Sigmoid colon (tissue), 7 donors: ENCODE data around the gene RUSC1. TPM values are rescaled to one million over a fixed set of nuclear protein-coding genes. Genes with fewer than 3 reads are reported as not detected.
A peak's percentile ranks its signal among the peaks of the same experiment; 100 is the strongest.

Experiments
- DNase-seq: peaks from one replicate; pipeline ENCODE4 v3.0.0-alpha.2; 2019
- H3K27ac ChIP-seq, 4 donors: fragments of 200-600 bp; sonication (generic); one replicate each; pipeline ENCODE4 v1.5.1; 2016 to 2019; ENCODE audit warnings: mild to moderate bottlenecking in 1 of 4
- H3K27me3 ChIP-seq, 3 donors: fragments of 200-600 bp; sonication (generic); one replicate each; pipeline ENCODE4 v1.5.1; 2019; ENCODE audit warnings: mild to moderate bottlenecking in 1 of 3
- H3K36me3 ChIP-seq, 4 donors: fragments of 200-600 bp; sonication (generic); one replicate each; pipeline ENCODE4 v1.5.1; 2016 to 2019
- H3K4me1 ChIP-seq, 4 donors: fragments of 200-600 bp; sonication (generic); one replicate each; pipeline ENCODE4 v1.5.1; 2017 to 2019
- H3K4me3 ChIP-seq, 4 donors: fragments of 200-600 bp; sonication (generic); one replicate each; pipeline ENCODE4 v1.5.1; 2017 to 2019; ENCODE audit warnings: mild to moderate bottlenecking in 2 of 4, moderate library complexity in 1 of 4
- H3K9me3 ChIP-seq, 4 donors: fragments of 200-600 bp in 3 of 4; sonication (generic) in 3 of 4; one replicate each; pipeline versions ENCODE4 v1.5.1 to v1.6.1; 2013 to 2019
- CTCF ChIP-seq, 4 experiments: fragments of 450-650 bp in 3 of 4; fragments of 200-600 bp in 1 of 4; IDR thresholded peaks; one replicate each; pipeline ENCODE4 v1.5.1; 2016 to 2019; ENCODE audit warnings: antibody characterized with exemption in 4 of 4, mild to moderate bottlenecking in 3 of 4, moderate library complexity in 2 of 4
- EP300 ChIP-seq, 4 donors: sonication (generic); formaldehyde crosslinking; IDR thresholded peaks; one replicate each; pipeline ENCODE4 v1.6.1; 2017; ENCODE audit warnings: antibody characterized with exemption in 4 of 4
- POLR2A ChIP-seq, 2 donors: fragments of 450-650 bp; IDR thresholded peaks; one replicate each; pipeline ENCODE4 v1.6.1; 2016; ENCODE audit warnings: antibody characterized with exemption in 2 of 2, mild to moderate bottlenecking in 2 of 2, moderate library complexity in 2 of 2
- POLR2AphosphoS5 ChIP-seq, 4 donors: sonication (generic); formaldehyde crosslinking; IDR thresholded peaks; one replicate each; pipeline ENCODE4 v1.6.1; 2017; ENCODE audit warnings: antibody characterized with exemption in 4 of 4
- WGBS, 2 donors: extraction: QIAGEN DNeasy Blood & Tissue Kit; methylation state at CpG; one replicate each; pipeline ENCODE4 v1.1.7; 2013; 5-methylcytosine and 5-hydroxymethylcytosine counted together
- intact Hi-C: fragments of 100-400 bp; cut with DNase I; formaldehyde crosslinking; loops from one replicate; pipeline ENCODE4 v1.15.1; 2023
- polyA plus RNA-seq, 3 donors: library from polyadenylated mRNA; stranded (reverse); fragments of 200-250 nt; gene quantifications; one replicate each; pipeline ENCODE4 v1.2.3, GENCODE V29; 2013
- total RNA-seq, 4 donors: library from RNA; depleted of rRNA; stranded (reverse); fragments of >200 nt; gene quantifications; one replicate each; pipeline ENCODE4 v1.1.0, GENCODE V29; 2016
- donor health status: healthy with polysubstance abuse.
- donor health status: Bipolar disorder and iron deficiency.
- donor health status: healthy.

Gene RUSC1
- total RNA-seq = 10 to 100 TPM; 12.5 to 27.4 (median 16.0) TPM
- 10 to 100 TPM; 48.3 to 76.3 (median 67.7) TPM for polyA plus RNA-seq

GRCh38 chr1:155320661-155321617 is at the start of gene RUSC1:
Gene RUSC1, plus strand, starts transcription at chr1:155320894. Its CDS starts 880 bp downstream, at chr1:155321774.
- peak within 1 kb of the TSS; percentile 95 to 100 (median 98) for H3K27ac ChIP-seq
- intact Hi-C loops = no loop called here
- peak within 1 kb of the TSS; percentile 48 to 91 (median 78) for H3K4me3 ChIP-seq
- 18 to 19% methylated on average over 51 of the region's 51 CpGs for WGBS, 2 donors
- TF ChIP-seq POLR2AphosphoS5 (IDR thresholded peaks at IDR 0.05) = peak; percentile 79 to 87 (median 85)
- no peak for TF ChIP-seq EP300 (IDR thresholded peaks at IDR 0.05)
- TF ChIP-seq POLR2A (IDR thresholded peaks at IDR 0.05) = peak in 1 of 2 donors; percentile 36
- H3K36me3 ChIP-seq = peaks cover 0 to 9% (median 0%) of the 10 kb centered on the region in 4 donors
- peaks cover 0 to 42% (median 35%) of the 10 kb centered on the region in 4 donors for H3K4me1 ChIP-seq
- peak; percentile 93 for DNase-seq
- H3K27me3 ChIP-seq = no peaks in the 10 kb centered on the region
- no peaks in the 10 kb centered on the region for H3K9me3 ChIP-seq

GRCh38 chr1:155272466-155273342 is 48.0 kb upstream of the RUSC1 start:
- no peaks in the 10 kb centered on the region for H3K9me3 ChIP-seq
- intact Hi-C loops = loop anchor here (2.0 kb wide), 1 partner anchor 22 kb away; no protein-coding TSS in a partner anchor
- H3K27ac ChIP-seq = peak overlapping the region; percentile 95 to 97 (median 96)
- H3K4me1 ChIP-seq = peaks cover 0 to 35% (median 24%) of the 10 kb centered on the region in 4 donors
- 3 to 5% methylated on average over 44 of the region's 44 CpGs for WGBS, 2 donors
- peaks cover 25 to 34% (median 30%) of the 10 kb centered on the region in 4 donors for H3K36me3 ChIP-seq
- H3K4me3 ChIP-seq = peak overlapping the region; percentile 75 to 90 (median 80)
- no peak for TF ChIP-seq EP300 (IDR thresholded peaks at IDR 0.05)
- no peak for TF ChIP-seq POLR2A (IDR thresholded peaks at IDR 0.05)
- TF ChIP-seq POLR2AphosphoS5 (IDR thresholded peaks at IDR 0.05) = no peak
- TF ChIP-seq CTCF (IDR thresholded peaks at IDR 0.05) = no peak
- no peaks in the 10 kb centered on the region for H3K27me3 ChIP-seq
- DNase-seq = no peak

- DNase-seq = peak; percentile 98
- Histone ChIP-seq H3K27ac (peak within 1 kb of the TSS; percentile 95 to 97 (median 96)), H3K4me3 (peak within 1 kb of the TSS; percentile 75 to 90 (median 80)), H3K9me3 (no peaks in the 10 kb centered on the region), H3K4me1 (peaks cover 0 to 44% (median 33%) of the 10 kb centered on the region in 4 donors), H3K36me3 (peaks cover 18 to 26% (median 22%) of the 10 kb centered on the region in 4 donors), H3K27me3 (no peaks in the 10 kb centered on the region)
- peak; percentile 94 to 97 (median 96) for TF ChIP-seq POLR2AphosphoS5 (IDR thresholded peaks at IDR 0.05)
- peak; percentile 63 to 77 for TF ChIP-seq POLR2A (IDR thresholded peaks at IDR 0.05)
- no peak for TF ChIP-seq CTCF (IDR thresholded peaks at IDR 0.05)
- peak in 1 of 4 donors; percentile 80 for TF ChIP-seq EP300 (IDR thresholded peaks at IDR 0.05)
- 9 to 14% methylated on average over 61 of the region's 61 CpGs for WGBS, 2 donors
- intact Hi-C loops = loop anchor here (2.0 kb wide), 1 partner anchor 23 kb away; no protein-coding TSS in a partner anchor
Observed at GRCh38 chr1:155273343-155274245, 47.1 kb upstream of the RUSC1 start, which contains the start of gene CLK2. Gene CLK2, minus strand, starts transcription at chr1:155273504. Its CDS starts 2,527 bp downstream, at chr1:155270977.

GRCh38 chr1:155277070-155277901 is 43.4 kb upstream of the RUSC1 start, which contains the start of gene HCN3:
Gene HCN3, plus strand, starts transcription at chr1:155277463. Its CDS starts 128 bp downstream, at chr1:155277591.
- Histone ChIP-seq H3K4me1 (peaks cover 0 to 29% (median 23%) of the 10 kb centered on the region in 4 donors), H3K9me3 (no peaks in the 10 kb centered on the region), H3K27me3 (no peaks in the 10 kb centered on the region), H3K27ac (peak within 1 kb of the TSS; percentile 70 to 79 (median 77)), H3K36me3 (no peaks in the 10 kb centered on the region), H3K4me3 (peak within 1 kb of the TSS; percentile 55 to 86 (median 68))
- intact Hi-C loops = loop anchor here (1.0 to 5.0 kb wide), 2 partner anchors 46 to 315 kb away; no protein-coding TSS in a partner anchor
- 1% methylated on average over 68 of the region's 68 CpGs for WGBS, 2 donors
- peak; percentile 99 for DNase-seq
- TF ChIP-seq POLR2A (IDR thresholded peaks at IDR 0.05) (no peak), CTCF (IDR thresholded peaks at IDR 0.05) (peak in 2 of 4 experiments; percentile 21 to 61), EP300 (IDR thresholded peaks at IDR 0.05) (no peak), POLR2AphosphoS5 (IDR thresholded peaks at IDR 0.05) (no peak)
